AG09309 (cell line): ENCODE data around the gene MEOX1.

Experiments used
- DNase-seq: peaks from one replicate; pipeline ENCODE4 v3.0.0-alpha.2; 2010; ENCODE audit warnings: low read depth
- H3K4me3 ChIP-seq: 2 replicates; pipeline ENCODE4 v1.5.1; 2011; ENCODE audit warnings: mild to moderate bottlenecking, low read depth, low read length, moderate library complexity; ENCODE audit not compliant: control insufficient read depth
- CTCF ChIP-seq: IDR thresholded peaks from 2 replicates; pipeline ENCODE4 v1.5.1; 2011; ENCODE audit warnings: mild to moderate bottlenecking, low read depth, low read length, inconsistent platforms; ENCODE audit not compliant: insufficient read depth, control insufficient read depth; ENCODE audit errors: missing control alignments

Gene MEOX1

GRCh38 chr17:43661699-43662412, at the start of gene MEOX1:
Gene MEOX1 (minus strand): TSS chr17:43661922. CDS start chr17:43661534, 388 bp downstream.
- H3K4me3 ChIP-seq: no peak within 1 kb of the TSS
- peak; percentile 29 for DNase-seq

GRCh38 chr17:43710101-43710500, 48.4 kb upstream of the MEOX1 start:
- DNase-seq: no peak
- no peak overlapping the region for H3K4me3 ChIP-seq
- TF ChIP-seq CTCF: no peak

More at GRCh38 chr17:43661699-43662412, at the start of gene MEOX1:
- no peak for TF ChIP-seq CTCF

- H3K4me3 ChIP-seq: no peak overlapping the region
- no peak for TF ChIP-seq CTCF
- DNase-seq: no peak
Observed at GRCh38 chr17:43709210-43709609, 47.5 kb upstream of the MEOX1 start.

- no peak for DNase-seq
- TF ChIP-seq CTCF: no peak
- no peak overlapping the region for H3K4me3 ChIP-seq
Observed at GRCh38 chr17:43707184-43707583, 45.5 kb upstream of the MEOX1 start.

GRCh38 chr17:43706235-43706634, 44.5 kb upstream of the MEOX1 start:
- no peak overlapping the region for H3K4me3 ChIP-seq
- no peak for TF ChIP-seq CTCF
- no peak for DNase-seq

GRCh38 chr17:43703630-43704029, 41.9 kb upstream of the MEOX1 start:
- no peak for TF ChIP-seq CTCF
- DNase-seq: no peak
- H3K4me3 ChIP-seq: no peak overlapping the region
